ENCODE data around the gene TCF4.

GRCh38 chr18:55296115-55296514, 291.9 kb downstream of the TCF4 start:
- no peak for TF ChIP-seq CTCF (IDR thresholded peaks at IDR 0.05; ENCODE audit: insufficient read depth, low read length)
- TF ChIP-seq POLR2AphosphoS5 (IDR thresholded peaks at IDR 0.05; ENCODE audit: low read depth), result no peak

Measured in HL-60 (cell line).